RKO (cell line): Measurements from ENCODE around the gene SSBP4.
"Not testable (repeated sequence)": the region's sequence is repeated elsewhere in the genome, so short reads cannot be mapped to it uniquely, and the experiment has no call there.

Source experiments
- DNase-seq: peaks from one replicate; pipeline ENCODE4 v3.0.0-alpha.2; 2016; ENCODE audit warnings: low spot score

SSBP4 gene

DNA sequence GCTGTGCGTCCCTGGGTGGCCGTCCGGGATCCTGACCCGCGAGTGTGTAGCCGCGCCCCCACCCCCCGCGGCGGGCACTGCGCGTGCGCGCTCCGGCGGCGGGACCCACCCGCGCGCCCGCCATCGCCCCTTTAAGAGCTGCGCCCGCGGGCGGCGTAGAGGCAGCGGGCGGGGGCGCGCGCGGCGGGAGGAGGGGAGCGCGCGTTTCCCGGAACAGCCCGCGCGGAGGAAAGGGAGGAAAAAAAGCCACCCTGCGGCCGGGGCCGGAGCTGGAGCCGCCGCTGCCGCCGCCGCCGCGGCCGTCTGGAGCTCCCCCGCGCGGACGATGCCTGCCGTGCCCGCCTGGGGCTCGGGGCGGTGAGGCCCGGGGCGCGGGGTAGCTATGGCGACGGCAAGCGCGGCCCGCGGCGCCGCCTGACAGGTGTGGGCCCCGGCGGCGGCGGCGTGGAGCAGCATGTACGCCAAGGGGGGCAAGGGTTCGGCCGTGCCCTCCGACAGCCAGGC is at the start of gene SSBP4:
TSS of gene SSBP4 (plus strand) at position 204 of the 504 bp plus-strand sequence. CDS start at position 455, 251 bp downstream.
- peak; percentile 83 for DNase-seq

DNA sequence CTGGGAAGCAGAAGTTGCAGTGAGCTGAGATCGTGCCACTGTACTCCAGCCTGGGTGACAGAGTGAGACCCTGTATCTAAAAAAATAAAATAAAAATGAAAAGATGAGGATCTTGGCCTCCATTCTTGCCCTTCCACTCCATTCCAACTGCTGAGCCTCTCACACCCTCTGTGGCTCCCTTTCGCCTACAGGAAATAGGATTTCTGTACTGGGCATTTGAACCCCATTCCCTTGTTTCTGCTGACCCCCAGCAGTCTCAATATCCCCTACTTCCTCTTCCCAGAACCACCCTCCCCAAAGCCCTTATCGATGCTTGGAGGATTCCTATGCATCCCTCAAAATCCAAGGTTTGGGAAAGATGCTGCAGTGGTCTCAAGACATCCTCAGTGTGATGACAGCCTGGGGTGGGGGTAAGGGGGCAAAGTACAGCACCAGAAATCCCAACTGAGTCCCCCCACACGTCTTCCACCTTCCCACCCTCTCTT is 45.7 kb upstream of the SSBP4 start:
- DNase-seq: no peak

DNA sequence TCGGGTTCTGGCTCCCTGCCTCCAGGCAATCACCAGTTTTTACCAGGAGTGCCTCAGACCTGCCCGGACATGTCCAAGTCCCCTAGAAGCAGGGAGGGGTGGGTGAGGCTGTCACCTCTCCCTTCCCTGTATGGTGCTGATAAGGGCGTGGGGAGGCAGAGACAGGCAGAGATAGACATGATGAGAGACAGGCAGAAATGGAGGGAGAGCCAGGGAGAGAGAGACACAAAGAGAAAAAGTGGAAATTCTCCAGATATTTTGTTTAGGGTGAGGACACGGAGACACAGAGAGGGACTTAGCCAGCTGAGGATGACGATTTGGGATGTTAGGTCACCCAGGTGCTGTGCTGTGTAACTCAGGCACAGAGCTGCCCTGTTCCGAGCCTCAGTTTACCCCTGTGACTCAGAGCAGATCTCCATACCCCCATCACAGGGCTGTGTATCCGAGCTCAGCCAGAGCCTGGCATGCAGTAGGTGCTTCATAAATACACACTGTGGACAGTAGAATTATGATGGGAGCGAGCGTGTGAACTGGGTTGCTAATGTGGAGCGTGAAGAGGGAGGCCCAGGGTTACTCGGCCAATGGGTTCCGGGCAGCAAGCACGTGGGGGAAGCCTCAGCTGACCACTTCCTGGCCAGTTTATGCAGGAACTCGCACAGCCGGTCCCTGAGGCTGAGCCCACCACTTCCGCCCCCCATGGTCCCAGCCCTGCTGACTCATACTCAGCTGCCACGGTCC is 45.1 kb upstream of the SSBP4 start:
- peak; percentile 98 for DNase-seq

DNA sequence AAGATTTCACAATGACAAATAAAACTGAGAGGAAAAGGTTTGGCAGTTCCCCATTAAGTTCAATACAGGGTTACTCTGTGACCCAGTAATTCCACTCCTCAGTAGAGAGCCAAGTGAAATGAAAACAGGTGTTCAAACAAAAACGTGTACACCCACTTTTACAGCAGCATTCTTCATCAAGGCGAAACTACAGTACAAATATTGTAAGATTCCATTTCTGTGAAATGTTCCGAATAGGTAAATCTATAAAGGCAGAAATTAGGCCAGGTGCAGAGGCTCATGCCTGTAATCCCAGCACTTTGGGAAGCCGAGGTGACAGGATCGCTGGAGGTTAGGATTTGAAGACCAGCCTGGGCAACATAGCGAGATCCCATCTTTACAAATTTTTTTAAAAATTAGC is 42.2 kb upstream of the SSBP4 start:
- no peak for DNase-seq

DNA sequence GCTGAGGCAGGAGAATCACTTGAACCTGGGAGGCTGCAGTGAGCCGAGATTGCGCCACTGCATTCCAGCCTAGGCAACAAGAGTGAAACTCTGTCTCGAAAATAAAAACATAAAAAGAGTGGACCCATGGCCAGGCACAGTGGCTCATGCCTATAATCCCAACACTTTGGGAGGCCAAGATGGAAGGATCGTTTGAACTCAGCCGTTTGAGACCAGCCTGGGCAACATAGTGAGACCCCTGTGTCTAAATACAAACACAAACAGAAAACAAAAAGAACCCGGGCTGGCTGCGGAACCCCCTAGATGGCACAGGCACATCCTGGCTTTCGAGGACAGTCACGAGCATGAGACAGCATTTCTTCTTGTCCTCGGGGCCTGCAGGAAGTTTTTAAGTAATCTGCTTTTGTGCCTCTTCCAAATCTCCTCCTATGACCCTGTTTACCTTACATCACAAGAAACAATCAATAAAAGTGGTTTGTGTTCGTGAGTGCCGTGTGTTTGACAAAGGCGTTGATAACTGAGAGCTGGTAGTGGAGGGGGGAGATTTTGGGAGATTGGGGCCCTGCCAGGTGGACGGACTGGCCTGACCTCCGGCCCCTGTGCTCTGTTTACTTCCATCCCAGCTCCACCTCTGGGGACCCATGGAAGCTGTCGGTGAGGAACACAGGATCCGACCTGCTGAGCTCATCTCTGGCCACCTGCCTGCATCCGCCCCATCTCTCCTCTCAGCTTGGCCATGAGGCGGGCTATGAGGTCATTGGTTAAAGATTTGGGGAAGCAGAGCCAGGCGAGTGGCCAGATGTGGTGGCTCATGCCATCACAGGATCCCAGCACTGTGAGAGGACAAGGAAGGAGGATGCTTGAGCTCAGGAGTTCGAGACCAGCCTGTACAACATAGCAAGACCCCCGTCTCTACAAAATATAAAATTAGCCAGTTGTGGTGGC is 39.1 kb upstream of the SSBP4 start:
- peak; percentile 71 for DNase-seq

DNA sequence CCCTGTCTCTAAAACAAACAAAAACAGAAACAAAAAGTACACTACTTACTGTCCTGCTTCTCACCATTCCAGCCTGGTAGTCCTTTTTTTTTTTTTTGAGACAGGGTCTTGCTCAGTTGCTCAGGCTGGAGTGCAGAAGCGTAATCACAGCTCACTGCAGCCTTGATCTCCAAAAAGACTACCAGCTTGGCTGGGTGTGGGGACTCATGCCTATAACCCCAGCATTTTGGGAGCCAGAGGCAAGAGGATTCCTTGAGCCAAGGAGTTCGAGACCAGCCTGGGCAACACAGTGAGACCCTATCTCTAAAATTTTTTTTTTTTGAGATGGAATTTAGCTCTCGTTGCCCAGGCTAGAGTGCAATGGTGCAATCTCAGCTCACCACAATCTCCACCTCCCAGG is 38.4 kb upstream of the SSBP4 start:
- DNase-seq: no peak

DNA sequence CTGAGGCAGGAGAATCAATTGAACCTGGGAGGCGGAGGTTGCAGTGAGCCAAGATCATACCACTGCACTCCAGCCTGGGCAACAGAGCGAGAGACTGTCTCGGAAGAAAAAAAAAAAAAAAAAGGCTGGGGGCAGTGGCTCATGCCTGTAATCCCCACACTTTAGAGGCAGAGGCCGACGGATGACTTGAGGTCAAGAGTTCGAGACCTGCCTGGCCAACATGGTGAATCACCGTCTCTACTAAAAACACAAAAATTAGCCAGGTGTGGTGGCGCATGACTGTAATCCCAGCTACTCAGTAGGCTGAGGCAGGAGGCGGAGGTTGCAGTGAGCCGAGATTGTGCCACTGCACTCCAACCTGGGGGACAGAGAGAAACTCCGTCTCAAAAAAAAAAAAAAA is 35.6 kb upstream of the SSBP4 start:
- not testable (repeated sequence) for DNase-seq

DNA sequence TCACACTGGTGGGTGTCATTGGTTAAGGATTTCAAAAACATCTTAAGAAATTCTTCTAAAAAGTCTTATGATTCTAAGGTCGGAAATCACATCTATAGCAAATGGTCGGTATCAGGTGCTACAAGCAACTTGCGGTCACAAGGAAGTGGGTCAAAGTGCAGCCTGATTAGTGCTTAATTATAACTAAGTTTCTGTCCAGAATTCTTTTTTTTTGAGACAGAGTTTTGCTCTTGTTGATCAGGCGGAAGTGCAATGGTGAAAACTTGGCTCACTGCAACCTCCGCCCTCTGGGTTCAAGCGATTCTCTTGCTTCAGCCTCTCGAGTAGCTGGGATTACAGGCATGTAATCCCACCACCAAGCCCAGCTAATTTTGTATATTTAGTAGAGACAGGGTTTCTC is 34.4 kb upstream of the SSBP4 start:
- DNase-seq: no peak

DNA sequence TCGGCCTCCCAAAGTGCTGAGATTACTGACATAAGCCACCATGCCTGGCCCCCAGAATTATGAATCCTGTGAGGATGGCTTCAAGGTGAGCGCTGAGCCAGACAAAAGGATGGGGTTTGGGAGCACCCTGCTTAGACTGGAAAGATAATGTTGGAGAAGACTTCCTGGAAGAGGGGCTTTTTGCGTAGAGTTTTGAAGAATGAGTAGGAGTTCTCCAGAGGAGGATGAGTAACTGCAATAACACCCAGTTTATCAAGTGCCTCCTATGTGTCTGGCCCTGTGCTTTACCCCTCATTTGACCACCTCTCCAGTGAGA is 33.9 kb upstream of the SSBP4 start:
- DNase-seq: no peak

DNA sequence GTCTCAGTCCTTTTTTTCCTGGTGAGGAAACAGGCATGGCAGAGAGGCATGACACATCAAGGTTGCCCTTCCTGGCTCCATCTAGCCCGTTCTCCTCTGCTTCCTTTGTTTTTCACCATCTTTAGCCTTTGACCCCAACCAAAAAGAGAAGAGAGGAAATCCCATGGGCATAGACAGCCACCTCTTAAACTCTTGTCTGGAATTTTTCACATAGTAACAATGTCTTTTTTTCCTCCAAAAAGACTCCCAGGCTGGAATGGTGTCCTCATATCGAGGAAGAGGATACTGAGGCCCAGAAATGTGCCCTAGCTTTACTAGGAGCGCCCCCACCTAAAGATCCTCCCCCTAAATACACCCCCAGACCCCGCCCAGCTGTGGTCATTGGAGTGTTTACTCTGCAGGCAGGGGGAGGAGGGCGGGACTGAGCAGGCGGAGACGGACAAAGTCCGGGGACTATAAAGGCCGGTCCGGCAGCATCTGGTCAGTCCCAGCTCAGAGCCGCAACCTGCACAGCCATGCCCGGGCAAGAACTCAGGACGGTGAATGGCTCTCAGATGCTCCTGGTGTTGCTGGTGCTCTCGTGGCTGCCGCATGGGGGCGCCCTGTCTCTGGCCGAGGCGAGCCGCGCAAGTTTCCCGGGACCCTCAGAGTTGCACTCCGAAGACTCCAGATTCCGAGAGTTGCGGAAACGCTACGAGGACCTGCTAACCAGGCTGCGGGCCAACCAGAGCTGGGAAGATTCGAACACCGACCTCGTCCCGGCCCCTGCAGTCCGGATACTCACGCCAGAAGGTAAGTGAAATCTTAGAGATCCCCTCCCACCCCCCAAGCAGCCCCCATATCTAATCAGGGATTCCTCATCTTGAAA is 33.3 kb upstream of the SSBP4 start, which contains the start of gene GDF15:
TSS of gene GDF15 (plus strand) at position 484 of the 868 bp plus-strand sequence. CDS start at position 516, 32 bp downstream.
- no peak for DNase-seq

DNA sequence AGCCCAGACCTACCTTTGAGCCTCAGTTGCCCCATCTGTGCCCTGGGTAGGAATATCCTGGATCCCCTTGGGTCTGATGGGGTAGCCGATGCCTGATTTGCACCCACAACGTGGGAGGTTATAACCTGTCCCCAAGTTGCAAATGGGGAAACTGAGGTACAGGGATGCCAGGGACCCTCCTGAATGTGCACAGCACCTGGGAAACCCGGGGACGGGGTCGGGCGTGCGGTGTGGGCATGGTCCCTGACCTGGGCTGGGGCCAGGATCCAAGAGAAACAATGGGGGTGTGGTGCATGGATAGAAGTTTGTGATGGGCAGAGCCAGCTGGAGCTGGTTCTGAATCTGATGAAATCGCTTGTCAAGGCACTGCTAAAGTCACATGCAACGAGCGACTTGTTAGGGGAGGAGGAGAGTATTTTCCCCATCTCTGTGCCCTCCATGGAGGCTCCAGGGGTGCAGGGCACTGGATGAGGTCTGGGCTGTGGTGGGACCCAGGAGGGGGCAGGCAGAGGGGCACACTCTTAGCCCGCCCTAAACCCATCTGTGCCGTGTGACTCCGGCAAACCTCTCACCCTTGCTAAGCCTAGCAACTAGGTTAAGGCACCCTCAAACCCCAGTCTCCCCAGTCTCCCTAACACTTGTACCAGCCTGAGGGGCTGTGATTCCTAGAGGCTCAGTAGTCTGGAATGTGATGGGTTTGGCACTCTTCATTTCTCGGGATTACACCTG is 32.5 kb upstream of the SSBP4 start:
- peak; percentile 35 for DNase-seq

DNA sequence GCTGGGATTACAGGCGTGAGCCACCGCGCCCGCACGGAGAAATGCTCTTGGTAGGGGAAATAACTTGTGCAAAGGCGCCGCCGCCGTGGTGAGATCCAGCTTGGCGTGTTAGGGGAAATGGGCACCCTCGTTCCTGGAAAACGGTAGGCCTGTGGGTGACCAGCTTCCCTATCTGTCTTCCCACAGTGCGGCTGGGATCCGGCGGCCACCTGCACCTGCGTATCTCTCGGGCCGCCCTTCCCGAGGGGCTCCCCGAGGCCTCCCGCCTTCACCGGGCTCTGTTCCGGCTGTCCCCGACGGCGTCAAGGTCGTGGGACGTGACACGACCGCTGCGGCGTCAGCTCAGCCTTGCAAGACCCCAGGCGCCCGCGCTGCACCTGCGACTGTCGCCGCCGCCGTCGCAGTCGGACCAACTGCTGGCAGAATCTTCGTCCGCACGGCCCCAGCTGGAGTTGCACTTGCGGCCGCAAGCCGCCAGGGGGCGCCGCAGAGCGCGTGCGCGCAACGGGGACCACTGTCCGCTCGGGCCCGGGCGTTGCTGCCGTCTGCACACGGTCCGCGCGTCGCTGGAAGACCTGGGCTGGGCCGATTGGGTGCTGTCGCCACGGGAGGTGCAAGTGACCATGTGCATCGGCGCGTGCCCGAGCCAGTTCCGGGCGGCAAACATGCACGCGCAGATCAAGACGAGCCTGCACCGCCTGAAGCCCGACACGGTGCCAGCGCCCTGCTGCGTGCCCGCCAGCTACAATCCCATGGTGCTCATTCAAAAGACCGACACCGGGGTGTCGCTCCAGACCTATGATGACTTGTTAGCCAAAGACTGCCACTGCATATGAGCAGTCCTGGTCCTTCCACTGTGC is 30.9 kb upstream of the SSBP4 start:
- DNase-seq: peak; percentile 67

DNA sequence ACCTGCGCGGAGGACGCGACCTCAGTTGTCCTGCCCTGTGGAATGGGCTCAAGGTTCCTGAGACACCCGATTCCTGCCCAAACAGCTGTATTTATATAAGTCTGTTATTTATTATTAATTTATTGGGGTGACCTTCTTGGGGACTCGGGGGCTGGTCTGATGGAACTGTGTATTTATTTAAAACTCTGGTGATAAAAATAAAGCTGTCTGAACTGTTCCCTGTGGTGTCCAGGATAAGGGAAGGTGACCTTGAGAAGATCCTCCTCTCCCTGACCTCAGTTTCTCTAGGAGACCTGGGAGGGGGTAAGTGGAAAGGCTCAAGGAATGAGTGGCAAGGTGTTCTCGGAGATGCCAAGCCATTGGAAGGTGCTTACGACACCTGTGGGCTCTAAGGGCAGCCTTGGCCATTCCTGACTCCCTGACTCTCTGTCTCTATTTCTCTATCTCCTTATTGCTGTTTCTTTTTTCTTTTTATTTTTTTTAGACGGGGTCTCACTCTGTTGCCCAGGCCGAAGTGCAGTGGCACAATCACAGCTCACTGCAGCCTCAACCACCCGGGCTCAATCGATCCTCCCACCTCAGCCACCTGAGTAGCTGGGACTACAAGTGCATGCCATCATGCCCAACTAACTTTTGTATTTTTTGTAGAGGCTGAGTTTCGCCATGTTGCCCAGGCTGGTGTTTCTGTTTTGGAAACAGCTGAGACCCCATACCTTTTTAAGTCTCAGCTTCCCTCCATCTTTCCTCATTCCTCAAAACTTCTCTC is 30.1 kb upstream of the SSBP4 start:
- DNase-seq: no peak

DNA sequence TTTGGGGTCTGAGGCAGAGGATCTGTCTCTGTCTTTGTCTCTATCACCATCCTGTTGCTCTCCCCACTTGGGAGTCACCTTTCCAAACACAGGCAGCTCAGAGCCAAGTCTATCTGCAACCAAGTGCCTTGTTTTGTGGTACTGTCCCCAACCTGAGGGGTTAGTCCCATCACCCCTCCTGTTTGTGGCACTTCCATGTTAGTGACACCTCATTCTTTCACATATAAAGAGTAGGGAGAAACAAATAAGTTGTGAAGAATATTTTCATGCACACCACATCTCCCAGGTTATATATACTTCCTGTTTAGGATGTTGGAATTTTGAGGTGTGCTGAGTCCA is 29.5 kb upstream of the SSBP4 start:
- no peak for DNase-seq

DNA sequence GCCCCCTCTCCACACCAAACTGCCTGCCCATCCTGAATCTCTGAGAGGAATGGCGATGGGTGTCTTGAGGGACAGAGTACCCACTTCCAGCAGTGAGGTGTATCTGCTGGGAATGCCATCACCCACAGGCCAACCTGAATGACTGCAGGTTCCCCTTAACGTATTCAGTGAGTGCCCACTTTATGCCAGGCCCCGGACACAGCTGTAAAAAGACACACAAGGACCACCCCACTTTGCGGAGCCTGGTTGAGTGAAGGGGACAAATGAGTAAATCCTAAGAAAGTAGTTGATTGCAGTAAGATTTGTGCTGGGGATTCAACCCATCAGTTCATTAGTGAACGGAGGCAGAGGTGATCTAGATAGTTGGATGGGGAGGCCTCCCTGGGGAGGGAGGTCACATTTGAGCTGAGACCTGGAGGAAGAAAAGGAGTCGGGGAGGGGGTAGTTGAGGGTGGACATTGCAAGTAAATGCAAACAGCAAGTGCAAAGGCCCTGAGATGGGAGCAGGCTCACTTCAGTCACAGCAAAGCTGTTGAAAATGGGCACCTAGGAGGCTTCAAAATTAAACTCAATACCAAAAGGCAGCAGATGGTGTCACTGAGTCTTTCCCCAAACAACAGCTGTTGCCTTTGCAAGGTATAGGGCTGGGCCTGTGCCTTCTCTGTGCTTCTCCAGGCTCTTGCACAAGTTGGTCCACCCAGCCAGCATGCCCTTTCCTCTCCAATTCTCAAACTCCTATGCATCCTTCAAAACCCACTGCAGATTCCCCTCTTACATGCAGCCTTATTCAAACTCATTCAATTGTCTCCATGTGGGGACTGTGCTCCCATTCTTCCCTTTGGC is 28.9 kb upstream of the SSBP4 start:
- no peak for DNase-seq

DNA sequence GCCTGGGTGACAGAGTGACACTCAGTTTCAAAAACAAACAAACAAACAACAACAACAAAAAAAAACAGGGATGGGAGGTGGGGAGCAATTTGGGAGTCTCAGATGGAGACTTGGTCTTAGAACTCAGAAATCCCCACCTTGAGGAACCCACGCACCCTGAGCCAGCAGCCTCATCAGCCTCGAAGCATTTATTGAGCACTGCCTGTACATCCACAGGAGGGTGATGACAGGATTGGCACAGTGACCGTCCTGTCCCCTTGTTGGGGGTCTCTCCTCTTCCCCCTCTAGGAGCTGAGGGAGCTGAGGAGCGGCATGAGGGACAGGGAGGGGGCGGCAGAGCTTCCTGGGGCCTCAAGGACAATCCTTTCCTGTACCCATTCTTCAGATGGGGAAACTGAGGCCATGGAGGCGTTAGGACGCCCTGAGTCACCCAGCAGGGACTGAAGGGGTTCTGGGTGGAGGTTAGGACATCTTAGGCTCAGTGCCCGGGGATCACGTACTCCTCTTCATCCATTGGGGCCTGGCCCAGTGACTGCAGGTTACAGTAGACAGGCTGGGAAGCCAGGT is 27.6 kb upstream of the SSBP4 start:
- no peak for DNase-seq

DNA sequence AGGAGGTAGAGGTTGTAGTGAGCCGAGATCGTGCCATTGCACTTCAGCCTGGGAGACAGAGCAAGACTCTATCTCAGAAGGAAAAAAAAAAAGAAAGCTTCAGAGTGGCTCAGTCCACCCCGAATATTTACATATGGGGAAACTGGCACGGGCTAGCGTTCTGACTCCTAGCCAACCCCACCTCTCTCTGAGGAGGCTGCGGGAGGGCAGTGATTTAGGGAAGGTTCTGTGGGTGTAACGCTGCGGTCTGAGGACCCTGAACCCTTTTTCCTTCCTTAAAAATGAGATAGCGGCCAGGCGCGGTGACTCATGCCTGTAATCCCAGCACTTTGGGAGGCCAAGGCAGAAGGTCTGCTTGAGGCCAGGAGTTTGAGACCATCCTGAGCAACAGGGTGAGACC is 26.8 kb upstream of the SSBP4 start:
- DNase-seq: no peak

DNA sequence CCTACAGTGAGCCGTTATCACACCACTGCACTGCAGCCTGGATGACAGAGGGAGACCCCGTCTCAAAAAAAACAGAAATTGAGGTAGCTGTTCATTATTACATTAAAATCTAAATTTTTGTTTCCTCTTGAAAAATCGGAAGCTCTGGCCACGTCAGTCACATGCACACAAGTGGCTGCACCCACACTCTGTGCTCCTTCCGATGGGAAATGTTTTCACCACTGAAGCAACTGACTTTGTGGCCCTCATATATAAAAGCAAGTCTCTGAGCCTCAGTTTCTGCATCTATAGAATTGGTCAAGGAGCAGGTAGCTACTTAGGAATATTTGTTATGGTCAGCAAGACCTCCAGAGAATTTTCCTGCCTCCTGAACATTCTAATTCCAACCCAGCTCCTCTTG is 26.3 kb upstream of the SSBP4 start:
- DNase-seq: no peak
